ENCODE data around the gene LAYN. TPM values are rescaled to one million over a fixed set of nuclear protein-coding genes. Genes with fewer than 3 reads are reported as not detected.

Gene LAYN
- total and polyA plus RNA-seq, 2 of the 13 experiments (the other 11 are each of a cell fraction or from before 2014, with no cell fraction given): 0.17 TPM; not detected in 1

DNA sequence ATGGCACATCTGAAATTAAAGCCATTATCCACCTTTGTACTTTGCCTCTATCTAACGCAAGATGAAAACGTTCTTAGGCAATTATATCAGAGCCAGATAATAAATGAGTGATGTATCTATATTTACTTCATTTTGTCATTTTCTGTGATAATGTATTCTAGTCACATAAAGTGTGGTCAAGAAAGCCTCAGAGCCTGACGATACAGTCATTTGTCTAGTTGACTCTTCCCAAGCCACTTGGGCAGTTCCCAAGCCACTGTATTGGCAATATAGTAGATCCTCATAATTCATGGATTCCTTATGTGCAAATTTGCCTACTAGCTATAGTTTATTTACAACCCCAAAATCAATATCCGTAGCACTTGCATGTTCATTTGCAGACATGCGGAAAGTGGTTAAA, 18.1 kb upstream of the LAYN start:
- intact Hi-C loops (cut with micrococcal nuclease; ENCODE audit: unreplicated experiment): no loop called here
- Histone ChIP-seq H3K27ac (ENCODE audit: extremely low read length, insufficient read depth, low read length) (no peak overlapping the region), H4K20me1 (ENCODE audit: insufficient read depth, low read length) (no peaks in the 10 kb centered on the region), H3K79me2 (ENCODE audit: insufficient read depth, low read length) (no peaks in the 10 kb centered on the region), H3K4me1 (ENCODE audit: insufficient read depth, low read length) (no peaks in the 10 kb centered on the region), H3K9ac (ENCODE audit: insufficient read depth, low read depth, low read length) (no peak overlapping the region), H2AFZ (ENCODE audit: low read length) (no peak overlapping the region), H3K4me3 (replicated peaks in 1 of 3; ENCODE audit: insufficient read depth in 1 of 3, low read depth in 2 of 3, low read length in 3 of 3) (no peak overlapping the region), H3K36me3 (replicated peaks in 1 of 2; ENCODE audit: control insufficient read depth in 1 of 2, insufficient read depth in 2 of 2, low read length in 2 of 2) (no peaks in the 10 kb centered on the region), H3K9me3 (ENCODE audit: low read length) (no peaks in the 10 kb centered on the region), H3K4me2 (ENCODE audit: low read depth, low read length) (no peak overlapping the region), H3K27me3 (ENCODE audit: control insufficient read depth in 1 of 2, insufficient read depth in 2 of 2, low read length in 2 of 2) (peaks cover 0 to 18% of the 10 kb centered on the region in 2 experiments; a peak in 2 of 5 replicates)
- 26% methylated on average over 5 of the region's 5 CpGs for WGBS (ENCODE audit: low lambda C conversion rate)
- FAIRE-seq (no peak), DNase-seq (ENCODE audit: low spot score) (no peak), ATAC-seq (no peak)
- in situ Hi-C loops (cut with HindIII; ENCODE audit: extremely low pct_ligation_motif_present, low pct_unique_long_range_greater_than_20kb): no loop called here
- ChIA-PET POLR2A (no interaction called here), CTCF (ENCODE audit: low intra/inter-chr PET ratio, low total read pairs) (no interaction called here)
- BruUV-seq (replicated peaks): no TSS peak
- no peak for TF ChIP-seq FOXJ3 (CRISPR knock-in tag; IDR thresholded peaks at IDR 0.05; ENCODE audit: borderline replicate concordance)
- no peak for TF ChIP-seq TEAD3 (CRISPR knock-in tag; optimal IDR thresholded peaks at IDR 0.05; ENCODE audit: borderline replicate concordance)

DNA sequence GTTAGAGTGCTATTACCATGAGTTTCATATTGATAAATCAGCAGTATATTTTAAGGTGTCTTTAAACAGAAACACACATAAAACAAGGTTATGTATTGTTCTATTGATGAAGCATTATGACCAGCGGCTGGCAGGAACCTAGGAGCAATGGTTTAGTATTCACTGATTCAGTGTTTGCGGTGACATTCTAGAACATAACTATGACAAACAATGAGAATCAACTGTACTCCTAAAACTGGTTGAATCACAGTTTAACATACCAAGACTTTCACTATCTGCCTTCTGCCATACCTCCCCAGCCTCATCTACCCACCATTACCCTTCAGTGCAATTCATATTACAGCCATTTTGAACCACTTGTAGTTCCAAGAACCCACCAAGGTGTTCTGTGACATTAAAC, 17.2 kb upstream of the LAYN start:
- H3K27me3 ChIP-seq (ENCODE audit: control insufficient read depth in 1 of 2, insufficient read depth in 2 of 2, low read length in 2 of 2): peaks cover 0 to 18% of the 10 kb centered on the region in 2 experiments; a peak in 2 of 5 replicates
- in situ Hi-C loops (cut with HindIII; ENCODE audit: extremely low pct_ligation_motif_present, low pct_unique_long_range_greater_than_20kb) (no loop called here), intact Hi-C loops (cut with micrococcal nuclease; ENCODE audit: unreplicated experiment) (no loop called here)
- DNase-seq (ENCODE audit: low spot score) (no peak), FAIRE-seq (no peak), ATAC-seq (no peak)
- no peak overlapping the region for H3K9ac ChIP-seq (ENCODE audit: insufficient read depth, low read depth, low read length)
- no peaks in the 10 kb centered on the region for H3K4me1 ChIP-seq (ENCODE audit: insufficient read depth, low read length)
- no peak overlapping the region for H3K4me3 ChIP-seq (replicated peaks in 1 of 3; ENCODE audit: insufficient read depth in 1 of 3, low read depth in 2 of 3, low read length in 3 of 3)
- CTCF ChIA-PET (ENCODE audit: low intra/inter-chr PET ratio, low total read pairs): no interaction called here
- POLR2A ChIA-PET: no interaction called here
- no peak overlapping the region for H3K4me2 ChIP-seq (ENCODE audit: low read depth, low read length)
- WGBS (ENCODE audit: low lambda C conversion rate): 71% methylated on average over 2 of the region's 2 CpGs
- no peaks in the 10 kb centered on the region for H3K36me3 ChIP-seq (replicated peaks in 1 of 2; ENCODE audit: control insufficient read depth in 1 of 2, insufficient read depth in 2 of 2, low read length in 2 of 2)
- H3K27ac ChIP-seq (ENCODE audit: extremely low read length, insufficient read depth, low read length): no peak overlapping the region
- H3K9me3 ChIP-seq (ENCODE audit: low read length): no peaks in the 10 kb centered on the region
- no peaks in the 10 kb centered on the region for H3K79me2 ChIP-seq (ENCODE audit: insufficient read depth, low read length)
- no TSS peak for BruUV-seq (replicated peaks)
- no peaks in the 10 kb centered on the region for H4K20me1 ChIP-seq (ENCODE audit: insufficient read depth, low read length)
- H2AFZ ChIP-seq (ENCODE audit: low read length): no peak overlapping the region
- TF ChIP-seq, protein P1, sequence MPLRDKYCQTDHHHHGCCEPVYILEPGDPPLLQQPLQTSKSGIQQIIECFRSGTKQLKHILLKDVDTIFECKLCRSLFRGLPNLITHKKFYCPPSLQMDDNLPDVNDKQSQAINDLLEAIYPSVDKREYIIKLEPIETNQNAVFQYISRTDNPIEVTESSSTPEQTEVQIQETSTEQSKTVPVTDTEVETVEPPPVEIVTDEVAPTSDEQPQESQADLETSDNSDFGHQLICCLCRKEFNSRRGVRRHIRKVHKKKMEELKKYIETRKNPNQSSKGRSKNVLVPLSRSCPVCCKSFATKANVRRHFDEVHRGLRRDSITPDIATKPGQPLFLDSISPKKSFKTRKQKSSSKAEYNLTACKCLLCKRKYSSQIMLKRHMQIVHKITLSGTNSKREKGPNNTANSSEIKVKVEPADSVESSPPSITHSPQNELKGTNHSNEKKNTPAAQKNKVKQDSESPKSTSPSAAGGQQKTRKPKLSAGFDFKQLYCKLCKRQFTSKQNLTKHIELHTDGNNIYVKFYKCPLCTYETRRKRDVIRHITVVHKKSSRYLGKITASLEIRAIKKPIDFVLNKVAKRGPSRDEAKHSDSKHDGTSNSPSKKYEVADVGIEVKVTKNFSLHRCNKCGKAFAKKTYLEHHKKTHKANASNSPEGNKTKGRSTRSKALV (CRISPR knock-in tag; IDR thresholded peaks at IDR 0.05): no peak
- no peak for TF ChIP-seq SOX5 (CRISPR knock-in tag; IDR thresholded peaks at IDR 0.05; ENCODE audit: borderline replicate concordance)
- TF ChIP-seq ZNF567 (CRISPR knock-in tag; IDR thresholded peaks at IDR 0.05; ENCODE audit: borderline replicate concordance): no peak
- no peak for TF ChIP-seq TSC22D2 (CRISPR knock-in tag; IDR thresholded peaks at IDR 0.05; ENCODE audit: borderline replicate concordance)
- no peak for TF ChIP-seq ZNF615 (CRISPR knock-in tag; IDR thresholded peaks at IDR 0.05; ENCODE audit: borderline replicate concordance)
- TF ChIP-seq ZNF430 (CRISPR knock-in tag; IDR thresholded peaks at IDR 0.05): no peak
- TF ChIP-seq ZNF441 (CRISPR knock-in tag; IDR thresholded peaks at IDR 0.05; ENCODE audit: borderline replicate concordance): no peak
- TF ChIP-seq RARA (CRISPR knock-in tag; IDR thresholded peaks at IDR 0.05): no peak
- TF ChIP-seq, protein P2, sequence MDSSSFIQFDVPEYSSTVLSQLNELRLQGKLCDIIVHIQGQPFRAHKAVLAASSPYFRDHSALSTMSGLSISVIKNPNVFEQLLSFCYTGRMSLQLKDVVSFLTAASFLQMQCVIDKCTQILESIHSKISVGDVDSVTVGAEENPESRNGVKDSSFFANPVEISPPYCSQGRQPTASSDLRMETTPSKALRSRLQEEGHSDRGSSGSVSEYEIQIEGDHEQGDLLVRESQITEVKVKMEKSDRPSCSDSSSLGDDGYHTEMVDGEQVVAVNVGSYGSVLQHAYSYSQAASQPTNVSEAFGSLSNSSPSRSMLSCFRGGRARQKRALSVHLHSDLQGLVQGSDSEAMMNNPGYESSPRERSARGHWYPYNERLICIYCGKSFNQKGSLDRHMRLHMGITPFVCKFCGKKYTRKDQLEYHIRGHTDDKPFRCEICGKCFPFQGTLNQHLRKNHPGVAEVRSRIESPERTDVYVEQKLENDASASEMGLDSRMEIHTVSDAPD (CRISPR knock-in tag; IDR thresholded peaks at IDR 0.05): no peak
- TF ChIP-seq, protein P3, sequence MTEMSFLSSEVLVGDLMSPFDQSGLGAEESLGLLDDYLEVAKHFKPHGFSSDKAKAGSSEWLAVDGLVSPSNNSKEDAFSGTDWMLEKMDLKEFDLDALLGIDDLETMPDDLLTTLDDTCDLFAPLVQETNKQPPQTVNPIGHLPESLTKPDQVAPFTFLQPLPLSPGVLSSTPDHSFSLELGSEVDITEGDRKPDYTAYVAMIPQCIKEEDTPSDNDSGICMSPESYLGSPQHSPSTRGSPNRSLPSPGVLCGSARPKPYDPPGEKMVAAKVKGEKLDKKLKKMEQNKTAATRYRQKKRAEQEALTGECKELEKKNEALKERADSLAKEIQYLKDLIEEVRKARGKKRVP (CRISPR knock-in tag; IDR thresholded peaks at IDR 0.05): no peak
- TF ChIP-seq REL (CRISPR knock-in tag; conservative IDR thresholded peaks at IDR 0.05): no peak
- no peak for TF ChIP-seq CREM (IDR thresholded peaks at IDR 0.05)
- TF ChIP-seq CREM (CRISPR knock-in tag; IDR thresholded peaks at IDR 0.05): no peak
